ENCODE data around the gene KDM5A.

GRCh38 chr12:233615-233968, 155.5 kb downstream of the KDM5A start:
- TF ChIP-seq CTCF (IDR thresholded peaks at IDR 0.05) (no peak), POLR2A (IDR thresholded peaks at IDR 0.05) (no peak)

All from heart left ventricle (tissue), 13 donors.